Measurements from ENCODE around the gene DAP.

DNA sequence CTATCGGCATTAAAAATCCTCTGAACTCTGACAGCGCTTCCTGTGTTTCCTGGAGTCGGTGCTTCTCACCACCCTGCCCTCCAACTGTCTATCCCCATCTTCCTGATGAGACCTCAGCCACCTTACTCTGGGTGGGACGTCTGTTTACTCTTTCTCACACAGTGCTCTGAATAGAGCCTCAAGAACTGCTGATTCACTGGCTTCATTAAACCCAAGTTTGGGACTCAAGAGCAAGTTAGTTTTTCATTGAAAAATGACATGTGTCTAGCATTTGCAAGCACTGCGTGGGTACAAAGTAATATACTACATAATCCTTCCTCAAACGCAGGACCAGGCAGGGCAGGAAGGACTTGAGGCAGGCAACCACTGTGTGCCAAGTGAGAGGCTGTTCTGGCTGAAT lies 49.5 kb downstream of the DAP start:
- TF ChIP-seq, protein P1, sequence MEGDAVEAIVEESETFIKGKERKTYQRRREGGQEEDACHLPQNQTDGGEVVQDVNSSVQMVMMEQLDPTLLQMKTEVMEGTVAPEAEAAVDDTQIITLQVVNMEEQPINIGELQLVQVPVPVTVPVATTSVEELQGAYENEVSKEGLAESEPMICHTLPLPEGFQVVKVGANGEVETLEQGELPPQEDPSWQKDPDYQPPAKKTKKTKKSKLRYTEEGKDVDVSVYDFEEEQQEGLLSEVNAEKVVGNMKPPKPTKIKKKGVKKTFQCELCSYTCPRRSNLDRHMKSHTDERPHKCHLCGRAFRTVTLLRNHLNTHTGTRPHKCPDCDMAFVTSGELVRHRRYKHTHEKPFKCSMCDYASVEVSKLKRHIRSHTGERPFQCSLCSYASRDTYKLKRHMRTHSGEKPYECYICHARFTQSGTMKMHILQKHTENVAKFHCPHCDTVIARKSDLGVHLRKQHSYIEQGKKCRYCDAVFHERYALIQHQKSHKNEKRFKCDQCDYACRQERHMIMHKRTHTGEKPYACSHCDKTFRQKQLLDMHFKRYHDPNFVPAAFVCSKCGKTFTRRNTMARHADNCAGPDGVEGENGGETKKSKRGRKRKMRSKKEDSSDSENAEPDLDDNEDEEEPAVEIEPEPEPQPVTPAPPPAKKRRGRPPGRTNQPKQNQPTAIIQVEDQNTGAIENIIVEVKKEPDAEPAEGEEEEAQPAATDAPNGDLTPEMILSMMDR (conservative IDR thresholded peaks at IDR 0.05; ENCODE audit: low read depth, low read length) = no peak
- TF ChIP-seq EZH2 (IDR thresholded peaks at IDR 0.05; ENCODE audit: borderline replicate concordance, low read depth, low read length, poor library complexity, severe bottlenecking) = no peak

All from A673 (cell line).